AG04449 (cell line): ENCODE data around the gene DIS3L2.

ENCODE experiments used
- CTCF ChIA-PET: fragments of 350-600 bp; formaldehyde crosslinking; extraction: SDS; loops from one replicate; lab custom pipeline; 2021; ENCODE audit warnings: antibody characterized with exemption; lab: Yijun Ruan, JAX
- POLR2A ChIA-PET: fragments of 400-600, 350-600 bp; formaldehyde crosslinking; extraction: SDS; loops from one replicate; lab custom pipeline; 2020; ENCODE audit warnings: antibody characterized with exemption, inconsistent platforms; lab: Yijun Ruan, JAX
- DNase-seq: peaks from one replicate; pipeline ENCODE4 v3.0.0-alpha.2; 2010; ENCODE audit warnings: low read depth, low spot score
- H3K4me3 ChIP-seq: 2 replicates; pipeline ENCODE4 v1.5.1; 2011; ENCODE audit warnings: low read depth, mild to moderate bottlenecking, control low read depth, low read length
- CTCF ChIP-seq: IDR thresholded peaks from one replicate; pipeline ENCODE4 v1.5.1; 2011; ENCODE audit warnings: mild to moderate bottlenecking, moderate library complexity, low read length, control low read depth, inconsistent platforms; ENCODE audit not compliant: insufficient read depth; ENCODE audit errors: missing control alignments

Gene DIS3L2

GRCh38 chr2:231931481-231931915 is 30.0 kb upstream of the DIS3L2 start:
- DNase-seq: no peak
- CTCF ChIA-PET: interaction anchor here (1.4 to 11.9 kb wide), 4 partner anchors 209 to 395 kb away, joined by 3 to 107 read pairs (median 24); no protein-coding TSS in a partner anchor
- POLR2A ChIA-PET: no interaction called here

GRCh38 chr2:231932711-231932970 is 28.9 kb upstream of the DIS3L2 start:
- no peak for DNase-seq
- H3K4me3 ChIP-seq: no peak overlapping the region
- no peak for TF ChIP-seq CTCF
- ChIA-PET POLR2A (no interaction called here), CTCF (interaction anchor here (3.2 kb wide), 1 partner anchor 8 kb away, joined by 21 read pairs; no protein-coding TSS in a partner anchor)

More at GRCh38 chr2:231931481-231931915, 30.0 kb upstream of the DIS3L2 start:
- no peak overlapping the region for H3K4me3 ChIP-seq
- TF ChIP-seq CTCF: no peak

GRCh38 chr2:231932985-231933915 is 28.3 kb upstream of the DIS3L2 start:
- POLR2A ChIA-PET: no interaction called here
- no peak overlapping the region for H3K4me3 ChIP-seq
- CTCF ChIA-PET: interaction anchor here (1.1 to 3.2 kb wide), 2 partner anchors 9 to 10 kb away, joined by 4 to 21 read pairs; no protein-coding TSS in a partner anchor
- no peak for TF ChIP-seq CTCF
- no peak for DNase-seq

GRCh38 chr2:231933916-231934401 is 27.6 kb upstream of the DIS3L2 start:
- TF ChIP-seq CTCF: no peak
- H3K4me3 ChIP-seq: no peak overlapping the region
- CTCF ChIA-PET: interaction anchor here (1.1 to 3.2 kb wide), 3 partner anchors 9 to 127 kb away, joined by 3 to 21 read pairs (median 4); no protein-coding TSS in a partner anchor
- DNase-seq: no peak
- POLR2A ChIA-PET: no interaction called here

GRCh38 chr2:231934441-231935206 is 26.9 kb upstream of the DIS3L2 start:
- no peak for DNase-seq
- H3K4me3 ChIP-seq: no peak overlapping the region
- ChIA-PET CTCF (interaction anchor here (1.1 to 3.2 kb wide), 3 partner anchors 9 to 126 kb away, joined by 3 to 21 read pairs (median 4); no protein-coding TSS in a partner anchor), POLR2A (interaction anchor here (0.6 kb wide), 1 partner anchor 59 kb away, joined by 3 read pairs; no protein-coding TSS in a partner anchor)
- no peak for TF ChIP-seq CTCF
